ENCODE data around the gene ANKRD55.

DNA sequence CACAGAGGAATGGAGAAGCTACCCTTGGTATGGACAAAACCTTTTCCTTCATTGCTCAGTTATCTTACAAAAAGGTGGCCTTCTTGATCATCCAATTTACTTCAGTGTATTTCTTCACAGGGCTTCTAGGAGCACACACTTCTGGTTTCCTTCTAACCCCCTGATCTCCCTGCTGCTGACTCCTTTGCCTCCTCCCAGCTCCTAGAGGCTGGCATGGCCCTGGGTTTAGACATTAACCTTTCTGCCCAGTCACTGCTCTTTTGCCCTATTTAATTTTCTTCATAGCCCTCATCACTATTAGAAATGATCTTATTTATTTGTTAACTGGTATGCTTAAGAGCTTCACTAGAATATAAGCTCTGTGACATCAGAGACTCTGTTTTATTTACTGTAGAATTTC, 63.2 kb downstream of the ANKRD55 start:
- no peak for TF ChIP-seq FOXA1 (IDR thresholded peaks at IDR 0.05)
- TF ChIP-seq ARNT (IDR thresholded peaks at IDR 0.05), result no peak
- TF ChIP-seq FOXM1 (IDR thresholded peaks at IDR 0.05; ENCODE audit: borderline replicate concordance), result no peak
- no peak for TF ChIP-seq TARDBP (IDR thresholded peaks at IDR 0.05)

Data from HEK293T (cell line).